HepG2 (cell line): ENCODE results near the gene AKNA. TPM values are rescaled to one million over a fixed set of nuclear protein-coding genes. Genes with fewer than 3 reads are reported as not detected.

ENCODE experiments used
- ARID5B ChIP-seq: IDR thresholded peaks from 2 replicates; pipeline ENCODE4 v1.4.0; 2020; ENCODE audit warnings: mild to moderate bottlenecking, missing genetic modification reagents
- ASH2L ChIP-seq: fragments of 300-600, 200-600 bp; sonication (generic); IDR thresholded peaks from 2 replicates; pipeline ENCODE4 v1.7.0; 2017; ENCODE audit warnings: low read depth, mild to moderate bottlenecking, moderate library complexity, mixed read lengths, low read length; ENCODE audit not compliant: insufficient read length
- CCDC6 ChIP-seq: sonication (generic); formaldehyde crosslinking; IDR thresholded peaks from 2 replicates; pipeline ENCODE4 v1.8.1; 2022; ENCODE audit warnings: mild to moderate bottlenecking, missing genetic modification reagents, moderate library complexity
- ETV5 ChIP-seq: IDR thresholded peaks from 2 replicates; pipeline ENCODE4 v1.6.1; 2018; ENCODE audit warnings: missing biosample characterization, missing genetic modification reagents, inconsistent platforms, borderline replicate concordance
- GATAD2A ChIP-seq: IDR thresholded peaks from 2 replicates; pipeline ENCODE4 v1.6.1; 2016
- HNF4A ChIP-seq: sonication (generic); formaldehyde crosslinking; IDR thresholded peaks from 2 replicates; pipeline ENCODE4 v1.4.0; 2020; ENCODE audit warnings: missing genetic modification reagents
- PITX1 ChIP-seq: sonication (generic); formaldehyde crosslinking; IDR thresholded peaks from 2 replicates; pipeline ENCODE4 v1.5.1; 2020; ENCODE audit warnings: mild to moderate bottlenecking, missing genetic modification reagents
- POLR2A ChIP-seq, 2 experiments: IDR thresholded peaks; 2 replicates each; pipeline ENCODE4 v1.6.1; 2011; ENCODE audit warnings: low read depth in 2 of 2, low read length in 2 of 2, mild to moderate bottlenecking in 1 of 2, moderate library complexity in 1 of 2; ENCODE audit not compliant: insufficient read depth in 1 of 2
- SOX5 ChIP-seq: IDR thresholded peaks from 2 replicates; pipeline ENCODE4 v1.6.1; 2016; ENCODE audit warnings: borderline replicate concordance
- THAP11 ChIP-seq: IDR thresholded peaks from 2 replicates; pipeline ENCODE4 v1.6.1; 2016; ENCODE audit warnings: missing biosample characterization, missing genetic modification reagents
- ZFP36L2 ChIP-seq: sonication (generic); formaldehyde crosslinking; IDR thresholded peaks from 2 replicates; pipeline ENCODE4 v1.4.0; 2020; ENCODE audit warnings: missing genetic modification reagents
- ZMYM3 ChIP-seq: sonication (generic); formaldehyde crosslinking; IDR thresholded peaks from 2 replicates; pipeline ENCODE4 v1.5.1; 2020; ENCODE audit warnings: mild to moderate bottlenecking, missing genetic modification reagents
- ZNF34 ChIP-seq: sonication (generic); formaldehyde crosslinking; IDR thresholded peaks from 2 replicates; pipeline ENCODE4 v1.4.0; 2020; ENCODE audit warnings: mild to moderate bottlenecking, missing genetic modification reagents, borderline replicate concordance
- ZNF614 ChIP-seq: IDR thresholded peaks from 2 replicates; pipeline ENCODE4 v1.6.1; 2018; ENCODE audit warnings: missing biosample characterization, missing genetic modification reagents, inconsistent platforms, borderline replicate concordance
- polyA plus RNA-seq, 8 experiments: library from polyadenylated mRNA; depleted of rRNA in 3 of 8; stranded (reverse) in 7 of 8; unstranded in 1 of 8; fragments of >200 nt; fragmentation: Illumina TruSeq in 4 of 8; extraction: Trizol in 4 of 8; gene quantifications; 2 replicates each; pipeline versions ENCODE4 v1.2.1 to v1.2.3, GENCODE V29; 2011 to 2016; ENCODE audit warnings: low read depth in 4 of 8, missing spikeins in 1 of 8, mixed read lengths in 1 of 8; ENCODE audit not compliant: insufficient read depth in 1 of 8
- total RNA-seq, 5 experiments: library from RNA; depleted of rRNA; stranded (reverse); fragments of >200 nt; fragmentation: Illumina TruSeq; extraction: Trizol; gene quantifications; 2 replicates each; pipeline ENCODE4 v1.2.3, GENCODE V29; 2016; ENCODE audit warnings: low read depth in 1 of 5

AKNA gene
- total and polyA plus RNA-seq, 2 of the 13 experiments (the other 11 are each of a cell fraction or from before 2014, with no cell fraction given): 3.0 to 3.1 TPM

GRCh38 chr9:114401344-114401743, 13.6 kb upstream of the AKNA start (continued):
- TF ChIP-seq ARID5B (CRISPR knock-in tag) (peak; percentile 53), ZNF34 (CRISPR knock-in tag) (no peak), SOX5 (CRISPR knock-in tag) (0 out of 2 replicates have a peak, but pooled peaks have one; percentile 40), ASH2L (peak; percentile 37), ZMYM3 (CRISPR knock-in tag) (peak; percentile 7; the same call in 1 of the 2 replicates), ZFP36L2 (no peak), GATAD2A (CRISPR knock-in tag) (peak; percentile 57), POLR2A (IDR thresholded peaks at IDR 0.05; ENCODE audit: insufficient read depth in 1 of 2, low read depth in 2 of 2, low read length in 2 of 2) (0 out of 4 replicates have a peak, but pooled peaks of 1 of the 2 experiments have one; percentile 27), ETV5 (peak; percentile 58; the same call in 1 of the 2 replicates), THAP11 (CRISPR knock-in tag) (peak; percentile 36; the same call in 1 of the 2 replicates), ZNF614 (CRISPR knock-in tag) (peak; percentile 59; the same call in 1 of the 2 replicates), CCDC6 (0 out of 2 replicates have a peak, but pooled peaks have one; percentile 38), PITX1 (CRISPR knock-in tag) (0 out of 2 replicates have a peak, but pooled peaks have one; percentile 33), HNF4A (CRISPR knock-in tag) (peak; percentile 73)
- TF ChIP-seq, all 625 proteins: peak for 31
